Measurements from ENCODE around the gene S100A12.

GRCh38 chr1:153345187-153346076 is 30.0 kb downstream of the S100A12 start:
- TF ChIP-seq, protein P1, sequence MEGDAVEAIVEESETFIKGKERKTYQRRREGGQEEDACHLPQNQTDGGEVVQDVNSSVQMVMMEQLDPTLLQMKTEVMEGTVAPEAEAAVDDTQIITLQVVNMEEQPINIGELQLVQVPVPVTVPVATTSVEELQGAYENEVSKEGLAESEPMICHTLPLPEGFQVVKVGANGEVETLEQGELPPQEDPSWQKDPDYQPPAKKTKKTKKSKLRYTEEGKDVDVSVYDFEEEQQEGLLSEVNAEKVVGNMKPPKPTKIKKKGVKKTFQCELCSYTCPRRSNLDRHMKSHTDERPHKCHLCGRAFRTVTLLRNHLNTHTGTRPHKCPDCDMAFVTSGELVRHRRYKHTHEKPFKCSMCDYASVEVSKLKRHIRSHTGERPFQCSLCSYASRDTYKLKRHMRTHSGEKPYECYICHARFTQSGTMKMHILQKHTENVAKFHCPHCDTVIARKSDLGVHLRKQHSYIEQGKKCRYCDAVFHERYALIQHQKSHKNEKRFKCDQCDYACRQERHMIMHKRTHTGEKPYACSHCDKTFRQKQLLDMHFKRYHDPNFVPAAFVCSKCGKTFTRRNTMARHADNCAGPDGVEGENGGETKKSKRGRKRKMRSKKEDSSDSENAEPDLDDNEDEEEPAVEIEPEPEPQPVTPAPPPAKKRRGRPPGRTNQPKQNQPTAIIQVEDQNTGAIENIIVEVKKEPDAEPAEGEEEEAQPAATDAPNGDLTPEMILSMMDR (IDR thresholded peaks at IDR 0.05) = no peak
- no peak for TF ChIP-seq POLR2A (IDR thresholded peaks at IDR 0.05)

All from heart left ventricle (tissue), 13 donors.